ENCODE data around the gene ZNRF1. TPM values are rescaled to one million over a fixed set of nuclear protein-coding genes. Genes with fewer than 3 reads are reported as not detected.
"Not testable (repeated sequence)": the region's sequence is repeated elsewhere in the genome, so short reads cannot be mapped to it uniquely, and the experiment has no call there.

Gene ZNRF1
- 50.0 TPM for total RNA-seq

GRCh38 chr16:74998481-74999218 is at the start of gene ZNRF1:
TSS of gene ZNRF1 (plus strand) at chr16:74999024. CDS start at chr16:74999672, 648 bp downstream.
- DNase-seq (ENCODE audit: low spot score): peak; percentile 88

GRCh38 chr16:74949309-74949708 is 49.5 kb upstream of the ZNRF1 start:
- no peak for DNase-seq (ENCODE audit: low spot score)

- DNase-seq (ENCODE audit: low spot score): no peak
Observed at GRCh38 chr16:74950511-74950910, 48.3 kb upstream of the ZNRF1 start.

- DNase-seq (ENCODE audit: low spot score): no peak
Observed at GRCh38 chr16:74951206-74951605, 47.6 kb upstream of the ZNRF1 start.

GRCh38 chr16:74951681-74952080 is 47.1 kb upstream of the ZNRF1 start:
- no peak for DNase-seq (ENCODE audit: low spot score)

GRCh38 chr16:74954763-74955162 is 44.1 kb upstream of the ZNRF1 start:
- DNase-seq (ENCODE audit: low spot score): no peak

GRCh38 chr16:74973304-74973703 is 25.5 kb upstream of the ZNRF1 start:
- DNase-seq (ENCODE audit: low spot score): no peak

- no peak for DNase-seq (ENCODE audit: low spot score)
Observed at GRCh38 chr16:74975591-74975990, 23.2 kb upstream of the ZNRF1 start.

- no peak for DNase-seq (ENCODE audit: low spot score)
Observed at GRCh38 chr16:74982256-74982655, 16.6 kb upstream of the ZNRF1 start.

- no peak for DNase-seq (ENCODE audit: low spot score)
Observed at GRCh38 chr16:74984194-74984528, 14.7 kb upstream of the ZNRF1 start.

- peak; percentile 99 for DNase-seq (ENCODE audit: low spot score)
Observed at GRCh38 chr16:74984529-74985296, 14.1 kb upstream of the ZNRF1 start, which contains the start of gene WDR59. TSS of gene WDR59 (minus strand) at chr16:74985123. CDS start at chr16:74985017, 106 bp downstream.

GRCh38 chr16:74987027-74987681 is 11.7 kb upstream of the ZNRF1 start:
- no peak for DNase-seq (ENCODE audit: low spot score)

GRCh38 chr16:74989864-74990263 is 9.0 kb upstream of the ZNRF1 start:
- DNase-seq (ENCODE audit: low spot score): not testable (repeated sequence)

- no peak for DNase-seq (ENCODE audit: low spot score)
Observed at GRCh38 chr16:74990832-74991231, 8.0 kb upstream of the ZNRF1 start.

GRCh38 chr16:74991268-74991592 is 7.6 kb upstream of the ZNRF1 start:
- no peak for DNase-seq (ENCODE audit: low spot score)

- no peak for DNase-seq (ENCODE audit: low spot score)
Observed at GRCh38 chr16:74991593-74992403, 7.0 kb upstream of the ZNRF1 start.

GRCh38 chr16:74995986-74996385 is 2.8 kb upstream of the ZNRF1 start:
- DNase-seq (ENCODE audit: low spot score): no peak

- no peak for DNase-seq (ENCODE audit: low spot score)
Observed at GRCh38 chr16:74997042-74997491, 1.8 kb upstream of the ZNRF1 start.

GRCh38 chr16:74999219-74999608 is 390 bp downstream of the ZNRF1 start:
- no peak for DNase-seq (ENCODE audit: low spot score)

- DNase-seq (ENCODE audit: low spot score): peak; percentile 73
Observed at GRCh38 chr16:74999609-75000480, 1.0 kb downstream of the ZNRF1 start.
